HL-60 (cell line): Measurements from ENCODE around the gene CHRDL2.

Source experiments
- DNase-seq, 2 experiments: peaks; one replicate each; pipeline ENCODE4 v3.0.0-alpha.2; 2010 to 2020; ENCODE audit warnings: low read depth in 1 of 2, low spot score in 1 of 2
- H3K27ac ChIP-seq: fragments of 250-450 bp; sonication (Bioruptor Pico); replicated peaks from 2 replicates; pipeline ENCODE4 v1.5.1; 2020; ENCODE audit warnings: mild to moderate bottlenecking, moderate library complexity
- H3K27me3 ChIP-seq: fragments of 250-450 bp; sonication (Bioruptor Pico); 2 replicates; pipeline ENCODE4 v1.5.1; 2021; ENCODE audit warnings: mild to moderate bottlenecking, moderate library complexity; ENCODE audit not compliant: insufficient read depth, poor library complexity, severe bottlenecking
- H3K4me3 ChIP-seq: replicated peaks from 2 replicates; pipeline ENCODE4 v1.5.1; 2011; ENCODE audit warnings: mild to moderate bottlenecking, control low read depth, low read length; ENCODE audit not compliant: insufficient read depth
- CTCF ChIP-seq: IDR thresholded peaks from one replicate; pipeline ENCODE4 v1.5.1; 2011; ENCODE audit warnings: low read length, control low read depth, inconsistent platforms; ENCODE audit not compliant: insufficient read depth
- GABPA ChIP-seq: IDR thresholded peaks from 2 replicates; pipeline ENCODE4 v1.6.1; 2012; ENCODE audit warnings: low read depth
- POLR2AphosphoS5 ChIP-seq: IDR thresholded peaks from 2 replicates; pipeline ENCODE4 v1.6.1; 2012; ENCODE audit warnings: low read depth
- REST ChIP-seq: IDR thresholded peaks from 2 replicates; pipeline ENCODE4 v1.6.1; 2012; ENCODE audit warnings: low read depth; ENCODE audit not compliant: insufficient replicate concordance
- SPI1 ChIP-seq: IDR thresholded peaks from 2 replicates; pipeline ENCODE4 v1.6.1; 2012; ENCODE audit warnings: low read depth, mild to moderate bottlenecking, borderline replicate concordance

The CHRDL2 gene

GRCh38 chr11:74730571-74731260, 510 bp downstream of the CHRDL2 start:
- no peak for TF ChIP-seq POLR2AphosphoS5
- no peak for DNase-seq
- Histone ChIP-seq H3K4me3 (no peak overlapping the region; the same call in 1 of the 2 replicates), H3K27me3 (peaks cover 47% of the 10 kb centered on the region), H3K27ac (no peak overlapping the region)

- no peak overlapping the region for H3K4me3 ChIP-seq
- DNase-seq = no peak
- no peak overlapping the region for H3K27ac ChIP-seq
- TF ChIP-seq SPI1 = no peak
- TF ChIP-seq POLR2AphosphoS5 = no peak
- TF ChIP-seq GABPA = no peak
- no peak for TF ChIP-seq REST
- TF ChIP-seq CTCF = no peak
- peaks cover 40% of the 10 kb centered on the region for H3K27me3 ChIP-seq
Measured at GRCh38 chr11:74729397-74729796, 1.8 kb downstream of the CHRDL2 start.

GRCh38 chr11:74726547-74727182, 4.6 kb downstream of the CHRDL2 start:
- Histone ChIP-seq H3K27me3 (peaks cover 27% of the 10 kb centered on the region), H3K4me3 (no peak overlapping the region), H3K27ac (no peak overlapping the region)
- DNase-seq = peak; percentile 57 to 64
- no peak for TF ChIP-seq SPI1
- peak; percentile 98 for TF ChIP-seq CTCF

GRCh38 chr11:74725701-74726100, 5.5 kb downstream of the CHRDL2 start:
- TF ChIP-seq SPI1 (no peak), REST (no peak), POLR2AphosphoS5 (no peak), GABPA (no peak), CTCF (no peak)
- no peak overlapping the region for H3K27ac ChIP-seq
- peaks cover 21% of the 10 kb centered on the region for H3K27me3 ChIP-seq
- DNase-seq = no peak
- H3K4me3 ChIP-seq = no peak overlapping the region
